ENCODE results near the gene MTG2.

Gene MTG2

GRCh38 chr20:62212299-62212698 lies 29.5 kb downstream of the MTG2 start:
- H3K36me3 ChIP-seq (ENCODE audit: control insufficient read depth, low read length) = no peaks in the 10 kb centered on the region
- no peaks in the 10 kb centered on the region for H4K20me1 ChIP-seq (ENCODE audit: control insufficient read depth, insufficient read depth, low read depth, low read length)
- no peak for TF ChIP-seq EZH2phosphoT487 (IDR thresholded peaks at IDR 0.05; ENCODE audit: borderline replicate concordance, low read length)
- no peak for TF ChIP-seq CTCF (IDR thresholded peaks at IDR 0.05; ENCODE audit: low read depth, low read length, poor library complexity, severe bottlenecking)
- H3K4me1 ChIP-seq (ENCODE audit: control insufficient read depth, low read length) = peaks cover 27% of the 10 kb centered on the region
- H3K79me2 ChIP-seq (ENCODE audit: control insufficient read depth, low read length) = no peaks in the 10 kb centered on the region
- no peaks in the 10 kb centered on the region for H3F3A ChIP-seq (ENCODE audit: control insufficient read depth, insufficient read depth)
- no peak overlapping the region for H3K27ac ChIP-seq (ENCODE audit: low read depth, low read length)
- H3K4me2 ChIP-seq (ENCODE audit: low read length) = no peak overlapping the region
- H3K9me2 ChIP-seq (replicated peaks; ENCODE audit: control insufficient read depth, low read length) = no peaks in the 10 kb centered on the region
- no peaks in the 10 kb centered on the region for H3K9me3 ChIP-seq (ENCODE audit: control insufficient read depth, insufficient read depth, low read length)
- no peak overlapping the region for H3K4me3 ChIP-seq (ENCODE audit: low read length)
- H3K27me3 ChIP-seq (ENCODE audit: control insufficient read depth, low read length) = peaks cover 18% of the 10 kb centered on the region; the same call in 1 of the 2 replicates

GRCh38 chr20:62214067-62214466 lies 31.2 kb downstream of the MTG2 start:
- Histone ChIP-seq H3K27me3 (ENCODE audit: control insufficient read depth, low read length) (peaks cover 34% of the 10 kb centered on the region), H3K4me3 (ENCODE audit: low read length) (no peak overlapping the region), H3K36me3 (ENCODE audit: control insufficient read depth, low read length) (no peaks in the 10 kb centered on the region), H3K79me2 (ENCODE audit: control insufficient read depth, low read length) (no peaks in the 10 kb centered on the region), H4K20me1 (ENCODE audit: control insufficient read depth, insufficient read depth, low read depth, low read length) (no peaks in the 10 kb centered on the region), H3K4me1 (ENCODE audit: control insufficient read depth, low read length) (peaks cover 45% of the 10 kb centered on the region), H3K27ac (ENCODE audit: low read depth, low read length) (no peak overlapping the region), H3K4me2 (ENCODE audit: low read length) (no peak overlapping the region), H3K9me3 (ENCODE audit: control insufficient read depth, insufficient read depth, low read length) (no peaks in the 10 kb centered on the region), H3F3A (ENCODE audit: control insufficient read depth, insufficient read depth) (no peaks in the 10 kb centered on the region), H3K9me2 (replicated peaks; ENCODE audit: control insufficient read depth, low read length) (no peaks in the 10 kb centered on the region)
- TF ChIP-seq EZH2phosphoT487 (IDR thresholded peaks at IDR 0.05; ENCODE audit: borderline replicate concordance, low read length) (no peak), CTCF (IDR thresholded peaks at IDR 0.05; ENCODE audit: low read depth, low read length, poor library complexity, severe bottlenecking) (no peak)

- H4K20me1 ChIP-seq (ENCODE audit: control insufficient read depth, insufficient read depth, low read depth, low read length) = 0 out of 2 replicates have a peak, but pooled peaks cover 4% of the 10 kb centered on the region
- peaks cover 51% of the 10 kb centered on the region for H3K4me1 ChIP-seq (ENCODE audit: control insufficient read depth, low read length)
Measured at GRCh38 chr20:62215020-62215990, 32.5 kb downstream of the MTG2 start.

More at GRCh38 chr20:62215020-62215990, 32.5 kb downstream of the MTG2 start:
- Histone ChIP-seq H3K79me2 (ENCODE audit: control insufficient read depth, low read length) (no peaks in the 10 kb centered on the region), H3K9me3 (ENCODE audit: control insufficient read depth, insufficient read depth, low read length) (no peaks in the 10 kb centered on the region), H3K4me3 (ENCODE audit: low read length) (no peak overlapping the region), H3K27me3 (ENCODE audit: control insufficient read depth, low read length) (peaks cover 33% of the 10 kb centered on the region), H3F3A (ENCODE audit: control insufficient read depth, insufficient read depth) (no peaks in the 10 kb centered on the region), H3K36me3 (ENCODE audit: control insufficient read depth, low read length) (no peaks in the 10 kb centered on the region), H3K27ac (ENCODE audit: low read depth, low read length) (no peak overlapping the region), H3K9me2 (replicated peaks; ENCODE audit: control insufficient read depth, low read length) (no peaks in the 10 kb centered on the region), H3K4me2 (ENCODE audit: low read length) (no peak overlapping the region)
- TF ChIP-seq EZH2phosphoT487 (IDR thresholded peaks at IDR 0.05; ENCODE audit: borderline replicate concordance, low read length) = no peak
- no peak for TF ChIP-seq CTCF (IDR thresholded peaks at IDR 0.05; ENCODE audit: low read depth, low read length, poor library complexity, severe bottlenecking)
